GM18861 (cell line): ENCODE results near the gene HLCS.

Experiments
- ATAC-seq: cut with Tn5 transposase; IDR thresholded peaks from one replicate; pipeline ENCODE4 v1.9.1; 2021; ENCODE audit not compliant: unreplicated experiment

HLCS gene

GRCh38 chr21:36985751-36986594 is 19.5 kb upstream of the HLCS start:
- no peak for ATAC-seq

- no peak for ATAC-seq
These were observed 15.7 kb upstream of the HLCS start for GRCh38 chr21:36981977-36982700.

GRCh38 chr21:36981049-36981391 is 14.6 kb upstream of the HLCS start:
- ATAC-seq, result no peak

- ATAC-seq, result no peak
These were observed 14.0 kb upstream of the HLCS start for GRCh38 chr21:36980280-36981048.

GRCh38 chr21:36976882-36977651 is 10.6 kb upstream of the HLCS start:
- peak; percentile 73 for ATAC-seq

GRCh38 chr21:36976228-36976861 is 9.9 kb upstream of the HLCS start:
- ATAC-seq, result no peak

GRCh38 chr21:36974851-36975192 is 8.4 kb upstream of the HLCS start:
- no peak for ATAC-seq

GRCh38 chr21:36973986-36974850 is 7.7 kb upstream of the HLCS start:
- ATAC-seq, result no peak

GRCh38 chr21:36968976-36969375 is 2.5 kb upstream of the HLCS start:
- no peak for ATAC-seq

GRCh38 chr21:36968414-36968813 is 1.9 kb upstream of the HLCS start:
- no peak for ATAC-seq

GRCh38 chr21:36966821-36967768 is 626 bp upstream of the HLCS start:
- peak; percentile 5 for ATAC-seq

GRCh38 chr21:36965720-36966065 is 776 bp downstream of the HLCS start:
- no peak for ATAC-seq

GRCh38 chr21:36964827-36965719 is 1.4 kb downstream of the HLCS start:
- ATAC-seq, result no peak

GRCh38 chr21:36964398-36964797 is 2.1 kb downstream of the HLCS start:
- no peak for ATAC-seq

GRCh38 chr21:36962098-36962780 is 4.2 kb downstream of the HLCS start:
- no peak for ATAC-seq

GRCh38 chr21:36960676-36961284 is 5.7 kb downstream of the HLCS start:
- ATAC-seq, result no peak
